GM18526 (cell line): ENCODE measurements around the gene IGSF3.

Experiments used
- POLR2A ChIP-seq: IDR thresholded peaks from 3 replicates; pipeline ENCODE4 v1.6.1; 2011; ENCODE audit not compliant: insufficient read length; ENCODE audit errors: extremely low read depth

IGSF3 gene

GRCh38 chr1:116587501-116588227 lies 79.9 kb downstream of the IGSF3 start:
- TF ChIP-seq POLR2A = no peak

GRCh38 chr1:116586741-116587143 lies 80.8 kb downstream of the IGSF3 start:
- TF ChIP-seq POLR2A = no peak

DNA sequence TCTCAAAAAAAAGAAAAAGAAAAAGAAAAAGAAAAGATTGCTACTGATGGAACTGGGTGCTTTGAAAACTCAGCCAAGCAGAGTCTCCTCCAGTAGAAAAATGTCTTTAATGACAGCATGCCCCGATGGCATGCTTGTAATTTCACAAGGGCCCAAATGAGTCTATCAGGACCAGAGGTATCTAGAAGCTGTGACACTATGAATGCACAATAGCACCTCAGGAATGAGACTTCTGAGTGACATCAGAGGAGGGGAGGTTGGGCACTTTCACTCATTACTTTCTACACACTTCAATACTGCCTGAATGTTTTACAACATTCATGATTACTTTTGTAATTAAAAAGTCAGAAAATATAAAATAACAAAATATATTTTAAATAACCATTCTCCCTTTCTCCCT lies 81.6 kb downstream of the IGSF3 start:
- TF ChIP-seq POLR2A = no peak

DNA sequence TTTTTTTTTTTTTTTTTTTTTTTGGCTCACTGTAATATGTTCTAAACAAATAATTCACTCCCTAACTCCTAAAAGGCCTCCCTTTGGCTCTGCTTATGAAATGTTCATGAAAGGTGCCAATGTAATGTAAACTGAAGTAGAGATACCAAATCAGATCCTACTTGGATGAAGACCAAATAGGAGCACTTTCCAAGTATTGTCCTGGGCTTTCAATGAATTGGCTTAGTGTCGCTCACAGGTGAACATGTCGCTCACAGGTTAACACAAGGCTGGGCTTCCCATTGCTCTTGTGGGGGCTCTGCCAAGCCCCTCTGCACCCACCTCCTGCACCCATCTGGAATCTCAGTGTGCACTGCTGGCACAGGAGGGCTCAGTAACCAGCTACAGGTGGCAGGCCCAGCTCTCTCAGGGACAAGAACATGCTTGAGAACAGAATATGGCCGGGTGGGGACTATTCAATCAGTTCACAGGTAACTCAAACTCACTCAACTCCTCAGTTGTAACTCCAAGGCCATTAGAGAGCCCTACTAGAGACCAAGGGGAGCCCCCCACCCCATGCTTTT lies 86.1 kb downstream of the IGSF3 start:
- no peak for TF ChIP-seq POLR2A

GRCh38 chr1:116580446-116581322 lies 86.8 kb downstream of the IGSF3 start:
- no peak for TF ChIP-seq POLR2A

DNA sequence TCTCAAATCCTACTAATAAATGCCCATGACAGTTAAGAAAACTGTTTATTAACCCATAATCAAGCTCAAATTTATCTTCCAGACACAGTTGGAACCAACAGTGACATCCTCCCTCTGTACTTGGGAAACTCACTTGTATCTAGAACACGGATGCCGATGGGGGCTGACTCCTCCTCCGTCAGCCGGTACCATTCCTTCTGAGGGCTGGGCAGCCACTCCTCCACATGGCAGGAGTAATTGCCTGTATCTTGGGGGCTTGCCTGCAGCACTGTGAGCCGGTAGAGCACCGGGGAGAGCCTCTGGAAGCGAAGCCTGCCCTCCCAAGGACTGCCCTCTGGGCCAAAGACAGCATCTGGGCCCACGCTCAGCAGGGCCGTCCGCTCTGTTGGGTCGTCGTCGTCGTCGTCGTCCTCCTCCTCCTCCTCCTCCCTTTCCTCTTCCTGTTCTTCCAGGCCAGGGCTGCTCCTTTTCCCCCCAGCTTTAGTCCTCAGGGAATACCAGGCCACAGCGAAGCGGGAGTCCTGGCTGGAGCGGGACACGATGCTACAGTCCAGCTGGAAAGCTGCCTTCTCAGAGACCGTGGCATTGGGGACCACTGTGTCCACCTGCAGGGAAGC lies 88.2 kb downstream of the IGSF3 start:
- TF ChIP-seq POLR2A = no peak

GRCh38 chr1:116578581-116578980 lies 89.0 kb downstream of the IGSF3 start:
- TF ChIP-seq POLR2A = no peak

GRCh38 chr1:116577759-116578314 lies 89.7 kb downstream of the IGSF3 start:
- TF ChIP-seq POLR2A = no peak

DNA sequence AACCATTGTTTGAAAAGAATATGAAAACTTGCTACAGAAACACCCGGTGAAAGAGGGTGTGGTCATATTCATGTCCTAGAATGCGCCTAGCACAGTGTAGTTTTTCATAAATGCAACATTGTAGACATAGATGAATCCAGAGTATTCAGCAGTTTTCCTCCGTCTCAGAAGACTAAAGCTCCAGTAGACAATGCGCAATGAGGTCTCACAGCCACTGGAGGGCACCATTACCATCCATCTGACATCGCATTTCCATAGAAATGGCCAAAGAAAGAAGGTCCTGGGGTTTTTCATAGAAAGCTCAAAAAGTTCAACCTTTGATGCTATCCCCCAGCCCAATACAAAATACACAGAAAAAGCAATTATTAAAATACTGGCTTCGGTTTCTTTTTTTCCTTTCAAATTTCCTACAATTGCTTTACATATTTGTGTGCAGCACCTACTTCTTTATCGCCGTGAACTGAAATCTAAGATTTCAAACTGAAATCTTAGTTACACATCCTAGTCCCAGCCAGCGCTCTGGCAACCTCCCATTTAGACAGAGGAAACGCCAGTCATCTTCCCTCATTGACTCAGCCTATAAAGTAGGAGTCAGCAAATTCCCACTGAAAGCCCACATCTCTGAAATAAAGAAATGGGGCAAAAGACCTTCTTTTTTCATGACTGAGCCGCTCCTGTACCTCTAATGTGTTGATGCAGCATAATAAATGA lies 92.8 kb downstream of the IGSF3 start:
- TF ChIP-seq POLR2A = no peak

DNA sequence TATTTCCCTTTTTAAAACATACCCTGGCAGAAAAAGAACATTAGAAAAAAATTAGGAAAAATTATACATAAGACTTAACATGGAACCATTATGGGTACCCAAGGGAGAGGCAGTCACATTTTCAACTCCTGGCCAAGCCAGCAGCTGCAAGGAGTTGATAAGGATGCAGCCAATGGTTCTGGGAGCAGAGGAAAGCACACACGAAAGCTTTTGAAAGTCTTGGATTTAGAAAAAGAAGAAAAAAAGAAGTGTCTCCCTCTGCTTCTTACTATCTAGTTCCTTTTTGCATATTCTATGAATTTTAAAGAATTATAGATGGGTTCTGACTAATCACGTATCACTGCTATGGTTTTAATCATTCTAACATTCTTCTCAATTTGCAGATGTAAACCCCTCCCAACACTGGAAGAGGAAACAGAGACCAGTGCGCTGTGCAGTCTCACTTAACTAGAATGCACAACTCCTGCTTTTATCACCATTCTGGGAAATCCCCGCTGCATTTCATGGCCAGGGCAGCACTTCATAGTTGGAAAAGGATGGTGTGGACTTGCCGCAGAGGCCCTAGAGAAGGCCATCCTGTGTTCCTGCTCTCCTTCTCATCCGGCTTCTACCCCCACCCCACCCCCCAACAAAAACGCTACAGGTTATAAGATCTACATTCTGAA lies 94.0 kb downstream of the IGSF3 start:
- TF ChIP-seq POLR2A = no peak

DNA sequence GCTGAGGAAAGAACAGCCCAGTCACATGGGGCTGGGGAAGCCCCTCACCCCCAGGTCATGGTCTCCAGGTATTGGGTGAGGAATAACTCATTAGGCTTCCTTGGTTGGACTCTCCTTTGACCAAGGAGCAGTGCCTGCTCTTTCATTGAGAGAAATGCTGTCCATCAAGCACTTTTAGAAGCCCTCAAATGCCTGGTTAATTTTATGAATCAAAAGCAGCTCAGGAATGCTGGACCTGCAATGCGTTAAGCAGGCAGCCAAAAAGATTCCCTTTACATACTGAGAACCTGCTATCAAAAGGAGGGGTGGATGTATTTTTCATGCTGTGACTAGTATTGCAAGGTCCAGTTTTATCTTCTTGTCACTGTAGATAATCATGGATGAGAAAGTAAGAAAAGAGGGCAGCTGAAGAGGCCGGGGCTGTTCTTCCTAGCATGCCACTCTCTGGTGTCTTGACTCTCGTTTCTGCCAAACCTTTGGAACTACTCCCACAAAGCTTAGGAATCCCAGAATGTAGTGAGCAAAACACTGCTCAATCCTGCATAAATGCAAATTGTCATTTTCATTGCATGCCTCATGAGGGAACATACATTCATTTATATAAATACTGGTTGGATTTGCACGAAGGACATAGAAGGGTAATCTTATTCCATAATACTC lies 94.6 kb downstream of the IGSF3 start:
- TF ChIP-seq POLR2A = no peak

DNA sequence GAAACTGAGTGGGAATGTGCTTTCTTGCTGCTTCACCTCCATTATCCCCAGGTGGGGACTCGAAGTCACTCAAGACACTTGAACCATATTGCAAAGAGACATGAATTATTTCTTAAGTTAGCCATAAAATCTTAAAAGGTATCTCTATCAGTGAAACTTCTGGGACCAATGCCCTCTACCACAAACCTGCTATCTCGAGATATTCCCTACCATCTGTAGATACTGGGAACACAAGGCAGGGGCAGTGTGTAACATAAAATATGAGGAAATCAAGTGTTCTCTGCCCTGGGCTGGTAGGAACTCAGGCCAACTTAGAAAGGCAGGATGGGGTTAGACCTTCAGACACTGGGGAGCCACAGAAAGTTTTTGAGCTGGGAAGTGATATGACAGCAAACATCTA lies 95.4 kb downstream of the IGSF3 start:
- TF ChIP-seq POLR2A = no peak

DNA sequence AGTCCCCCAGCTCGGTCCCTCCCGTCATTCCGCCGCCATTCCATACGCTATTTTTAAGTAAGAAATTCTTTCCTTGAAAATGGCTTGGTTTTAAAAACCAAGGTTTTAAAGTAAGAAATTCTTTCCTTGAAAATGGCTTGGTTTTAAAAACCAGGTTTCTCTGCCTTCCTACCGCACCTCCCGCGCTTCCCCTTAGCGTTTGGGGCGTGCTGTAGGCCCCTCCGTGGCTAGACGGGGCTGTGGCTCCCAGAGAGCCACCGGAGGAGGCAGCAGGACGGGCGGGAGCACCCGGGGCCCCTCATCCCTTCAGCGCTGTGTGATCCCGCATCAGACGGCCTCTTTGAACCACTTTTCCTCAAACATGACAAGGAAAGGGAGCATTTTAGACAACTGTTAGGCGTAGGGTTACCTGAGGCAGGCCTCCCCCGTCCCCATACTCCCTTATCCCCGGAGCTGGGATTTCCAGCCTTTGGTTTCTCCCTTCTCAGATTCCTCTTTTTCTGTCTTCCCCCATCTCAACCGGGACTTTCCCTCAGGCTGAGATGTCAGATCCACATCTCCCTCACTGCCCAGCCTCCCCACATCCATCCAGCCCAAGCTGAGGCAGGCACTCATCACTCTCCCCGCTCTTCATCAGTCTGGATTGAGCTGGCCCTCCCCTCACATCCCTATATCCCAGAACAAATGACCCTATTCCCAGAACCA lies 96.2 kb downstream of the IGSF3 start:
- TF ChIP-seq POLR2A = no peak
